RWPE2 (cell line): ENCODE results near the gene ZNF41.
"Not testable (repeated sequence)": the region's sequence is repeated elsewhere in the genome, so short reads cannot be mapped to it uniquely, and the experiment has no call there.

ENCODE experiments used
- ATAC-seq: fragments of 200-7000 bp; cut with Tn5 transposase; 3 replicates; pipeline ENCODE4 v1.9.1; 2021; ENCODE audit warnings: low read depth
- DNase-seq: peaks from one replicate; pipeline ENCODE4 v3.0.0-alpha.2; 2020; ENCODE audit warnings: low spot score
- H3K27ac ChIP-seq: fragments of 450-650 bp; 2 replicates; pipeline ENCODE4 v1.5.1; 2017; ENCODE audit warnings: mild to moderate bottlenecking; ENCODE audit not compliant: poor library complexity, severe bottlenecking
- H3K27me3 ChIP-seq: fragments of 250-450 bp; sonication (Bioruptor Pico); 2 replicates; pipeline ENCODE4 v1.5.1; 2021; ENCODE audit warnings: mild to moderate bottlenecking, moderate library complexity; ENCODE audit not compliant: insufficient read depth, poor library complexity, severe bottlenecking
- H3K36me3 ChIP-seq: fragments of 250-450 bp; sonication (Bioruptor Pico); 2 replicates; pipeline ENCODE4 v1.5.1; 2020; ENCODE audit warnings: low read depth, mild to moderate bottlenecking, moderate library complexity
- H3K4me1 ChIP-seq: fragments of 250-450 bp; sonication (Bioruptor Pico); 2 replicates; pipeline ENCODE4 v1.5.1; 2021; ENCODE audit warnings: mild to moderate bottlenecking, moderate library complexity; ENCODE audit not compliant: insufficient read depth, poor library complexity, severe bottlenecking
- H3K4me3 ChIP-seq: fragments of 250-450 bp; sonication (Bioruptor Pico); 2 replicates; pipeline ENCODE4 v1.5.1; 2021; ENCODE audit warnings: mild to moderate bottlenecking, moderate library complexity; ENCODE audit not compliant: severe bottlenecking
- H3K9me3 ChIP-seq: fragments of 250-450 bp; sonication (Bioruptor Pico); 2 replicates; pipeline ENCODE4 v1.5.1; 2021; ENCODE audit warnings: mild to moderate bottlenecking, moderate library complexity; ENCODE audit not compliant: severe bottlenecking
- CTCF ChIP-seq: fragments of 450-650 bp; IDR thresholded peaks from one replicate; pipeline ENCODE4 v1.5.1; 2017; ENCODE audit warnings: mild to moderate bottlenecking, moderate library complexity; ENCODE audit not compliant: poor library complexity, severe bottlenecking

Gene ZNF41

GRCh38 chrX:47500554-47500953 is 17.5 kb upstream of the ZNF41 start:
- ATAC-seq (no peak), DNase-seq (no peak)
- Histone ChIP-seq H3K27me3 (no peaks in the 10 kb centered on the region), H3K4me3 (no peak overlapping the region), H3K27ac (peak overlapping the region; percentile 95), H3K9me3 (no peaks in the 10 kb centered on the region), H3K36me3 (no peaks in the 10 kb centered on the region), H3K4me1 (peaks cover 23% of the 10 kb centered on the region)
- TF ChIP-seq CTCF: no peak

GRCh38 chrX:47499293-47499692 is 16.3 kb upstream of the ZNF41 start:
- Histone ChIP-seq H3K4me3 (no peak overlapping the region), H3K27me3 (no peaks in the 10 kb centered on the region), H3K9me3 (no peaks in the 10 kb centered on the region), H3K4me1 (peaks cover 23% of the 10 kb centered on the region), H3K36me3 (no peaks in the 10 kb centered on the region), H3K27ac (peak overlapping the region; percentile 95)
- ATAC-seq (no peak), DNase-seq (no peak)
- TF ChIP-seq CTCF: no peak

- Histone ChIP-seq H3K27ac (peak overlapping the region; percentile 95), H3K4me1 (peaks cover 23% of the 10 kb centered on the region), H3K36me3 (no peaks in the 10 kb centered on the region), H3K9me3 (no peaks in the 10 kb centered on the region), H3K27me3 (no peaks in the 10 kb centered on the region), H3K4me3 (no peak overlapping the region)
- no peak for TF ChIP-seq CTCF
- ATAC-seq (no peak), DNase-seq (no peak)
Observed at GRCh38 chrX:47498411-47498810, 15.4 kb upstream of the ZNF41 start.

GRCh38 chrX:47497271-47497888 is 14.4 kb upstream of the ZNF41 start:
- Histone ChIP-seq H3K27ac (peak overlapping the region; percentile 95), H3K36me3 (no peaks in the 10 kb centered on the region), H3K4me1 (peaks cover 17% of the 10 kb centered on the region), H3K9me3 (no peaks in the 10 kb centered on the region), H3K27me3 (no peaks in the 10 kb centered on the region), H3K4me3 (no peak overlapping the region)
- DNase-seq: no peak
- no peak for ATAC-seq
- TF ChIP-seq CTCF: peak; percentile 63

- H3K36me3 ChIP-seq, H3K4me1 ChIP-seq, DNase-seq, H3K4me3 ChIP-seq, H3K27ac ChIP-seq, H3K9me3 ChIP-seq, H3K27me3 ChIP-seq, ATAC-seq: not testable (repeated sequence)
Observed at GRCh38 chrX:47492133-47492532, 9.1 kb upstream of the ZNF41 start.
